ENCODE results near the gene ZNF638. TPM values are rescaled to one million over a fixed set of nuclear protein-coding genes. Genes with fewer than 3 reads are reported as not detected.
"Not testable (repeated sequence)": the region's sequence is repeated elsewhere in the genome, so short reads cannot be mapped to it uniquely, and the experiment has no call there.

Gene ZNF638
- total RNA-seq, 1 experiment from 2014 or later = 80.8 TPM

DNA sequence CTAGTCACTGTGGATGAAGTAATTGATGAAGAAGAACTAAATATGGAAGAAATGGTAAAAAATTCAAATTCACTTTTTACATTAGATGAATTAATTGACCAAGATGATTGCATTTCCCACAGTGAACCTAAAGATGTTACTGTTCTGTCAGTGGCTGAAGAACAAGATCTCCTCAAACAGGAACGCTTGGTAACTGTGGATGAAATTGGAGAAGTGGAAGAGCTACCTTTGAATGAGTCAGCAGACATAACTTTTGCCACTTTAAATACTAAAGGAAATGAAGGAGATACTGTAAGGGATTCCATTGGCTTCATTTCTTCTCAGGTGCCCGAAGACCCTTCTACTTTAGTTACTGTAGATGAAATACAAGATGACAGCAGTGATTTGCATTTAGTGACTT, 95.1 kb downstream of the ZNF638 start:
- TF ChIP-seq REST (IDR thresholded peaks at IDR 0.05; ENCODE audit: insufficient read depth in 1 of 2, low read depth in 2 of 2, low read length in 1 of 2) (no peak), CTCF (IDR thresholded peaks at IDR 0.05) (no peak), TCF7L2 (IDR thresholded peaks at IDR 0.05; ENCODE audit: low read depth, low read length) (no peak), POLR2AphosphoS5 (IDR thresholded peaks at IDR 0.05; ENCODE audit: low read depth, low read length) (no peak), SIN3A (IDR thresholded peaks at IDR 0.05; ENCODE audit: borderline replicate concordance, insufficient read depth, low read depth, low read length) (no peak)
- H3K4me3 ChIP-seq (ENCODE audit: low read depth in 2 of 2, low read length in 2 of 2) = no peak overlapping the region
- H3K4me1 ChIP-seq (ENCODE audit: control insufficient read depth, insufficient read depth, low read length) = no peaks in the 10 kb centered on the region; the same call in 1 of the 2 replicates
- H3K9me3 ChIP-seq (ENCODE audit: control insufficient read depth, insufficient read depth, low read depth, low read length) = no peaks in the 10 kb centered on the region
- H3K36me3 ChIP-seq (ENCODE audit: control insufficient read depth, insufficient read depth, low read length) = peaks cover 50% of the 10 kb centered on the region
- DNase-seq (ENCODE audit: low read depth, low spot score) = no peak
- POLR2A ChIA-PET = no interaction called here
- H3K27ac ChIP-seq (ENCODE audit: low read length) = no peak overlapping the region
- intact Hi-C loops (cut with micrococcal nuclease; ENCODE audit: unreplicated experiment) (no loop called here), in situ Hi-C loops (cut with HindIII; ENCODE audit: low pct_unique_long_range_greater_than_20kb, low sequenced_read_pairs) (no loop called here)
- H3K27me3 ChIP-seq (ENCODE audit: control insufficient read depth, insufficient read depth, low read length) = no peaks in the 10 kb centered on the region
- CTCF ChIA-PET = no interaction called here
- BruUV-seq (replicated peaks) = no TSS peak
- ATAC-seq = no peak

- no TSS peak for BruUV-seq (replicated peaks)
- in situ Hi-C loops (cut with HindIII; ENCODE audit: low pct_unique_long_range_greater_than_20kb, low sequenced_read_pairs) (no loop called here), intact Hi-C loops (cut with micrococcal nuclease; ENCODE audit: unreplicated experiment) (no loop called here)
- ATAC-seq (no peak), DNase-seq (ENCODE audit: low read depth, low spot score) (no peak)
- Histone ChIP-seq H3K36me3 (ENCODE audit: control insufficient read depth, insufficient read depth, low read length) (peaks cover 38% of the 10 kb centered on the region), H3K4me3 (ENCODE audit: low read depth in 2 of 2, low read length in 2 of 2) (no peak overlapping the region), H3K27me3 (ENCODE audit: control insufficient read depth, insufficient read depth, low read length) (no peaks in the 10 kb centered on the region), H3K9me3 (ENCODE audit: control insufficient read depth, insufficient read depth, low read depth, low read length) (no peaks in the 10 kb centered on the region), H3K27ac (ENCODE audit: low read length) (no peak overlapping the region), H3K4me1 (ENCODE audit: control insufficient read depth, insufficient read depth, low read length) (no peaks in the 10 kb centered on the region)
- CTCF ChIA-PET = no interaction called here
- TF ChIP-seq REST (IDR thresholded peaks at IDR 0.05; ENCODE audit: insufficient read depth in 1 of 2, low read depth in 2 of 2, low read length in 1 of 2) (no peak), CTCF (IDR thresholded peaks at IDR 0.05) (no peak), POLR2AphosphoS5 (IDR thresholded peaks at IDR 0.05; ENCODE audit: low read depth, low read length) (no peak), TCF7L2 (IDR thresholded peaks at IDR 0.05; ENCODE audit: low read depth, low read length) (no peak), SIN3A (IDR thresholded peaks at IDR 0.05; ENCODE audit: borderline replicate concordance, insufficient read depth, low read depth, low read length) (no peak)
- POLR2A ChIA-PET = no interaction called here
These were observed 97.1 kb downstream of the ZNF638 start for GRCh38 chr2:71428472-71429383.

DNA sequence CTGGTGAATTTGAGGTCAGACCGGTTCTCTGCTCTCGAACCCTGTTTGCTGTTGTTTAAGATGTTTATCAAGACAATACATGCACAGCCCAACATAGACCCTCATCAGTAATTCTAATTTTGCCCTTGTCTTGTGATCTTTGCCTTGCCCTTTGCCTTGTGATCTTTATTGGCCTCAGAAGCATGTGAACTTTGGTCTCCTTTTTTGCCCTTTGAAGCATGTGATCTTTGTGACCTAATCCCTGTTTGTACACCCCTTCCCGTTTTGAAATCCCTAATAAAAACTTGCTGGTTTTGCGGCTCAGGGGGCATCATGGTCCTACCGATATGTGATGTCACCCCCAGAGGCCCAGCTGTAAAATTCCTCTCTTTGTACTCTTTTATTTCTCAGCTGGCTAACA, 113.6 kb downstream of the ZNF638 start:
- H3K27me3 ChIP-seq (ENCODE audit: control insufficient read depth, insufficient read depth, low read length); H3K36me3 ChIP-seq (ENCODE audit: control insufficient read depth, insufficient read depth, low read length); H3K27ac ChIP-seq (ENCODE audit: low read length); H3K9me3 ChIP-seq (ENCODE audit: control insufficient read depth, insufficient read depth, low read depth, low read length); in situ Hi-C loops (cut with HindIII; ENCODE audit: low pct_unique_long_range_greater_than_20kb, low sequenced_read_pairs); H3K4me1 ChIP-seq (ENCODE audit: control insufficient read depth, insufficient read depth, low read length); intact Hi-C loops (cut with micrococcal nuclease; ENCODE audit: unreplicated experiment); DNase-seq (ENCODE audit: low read depth, low spot score); BruUV-seq (replicated peaks); CTCF ChIA-PET; H3K4me3 ChIP-seq (ENCODE audit: low read depth in 2 of 2, low read length in 2 of 2); ATAC-seq: not testable (repeated sequence)
- POLR2A ChIA-PET = interaction anchor here (0.6 kb wide), 1 partner anchor 244 kb away, joined by 5 read pairs; no protein-coding TSS in a partner anchor

Data from Panc1 (cell line).